WI38 (cell line): ENCODE data around the gene TNFRSF8.

Experiments
- H3K4me3 ChIP-seq: 2 replicates; pipeline ENCODE4 v1.5.1; 2011; ENCODE audit warnings: low read depth, mild to moderate bottlenecking, control low read depth, low read length
- TF ChIP-seq, protein P1 (sequence below): IDR thresholded peaks from 2 replicates; pipeline ENCODE4 v1.5.1; 2012; ENCODE audit warnings: low read depth, mild to moderate bottlenecking, control low read depth, low read length

TNFRSF8 gene

DNA sequence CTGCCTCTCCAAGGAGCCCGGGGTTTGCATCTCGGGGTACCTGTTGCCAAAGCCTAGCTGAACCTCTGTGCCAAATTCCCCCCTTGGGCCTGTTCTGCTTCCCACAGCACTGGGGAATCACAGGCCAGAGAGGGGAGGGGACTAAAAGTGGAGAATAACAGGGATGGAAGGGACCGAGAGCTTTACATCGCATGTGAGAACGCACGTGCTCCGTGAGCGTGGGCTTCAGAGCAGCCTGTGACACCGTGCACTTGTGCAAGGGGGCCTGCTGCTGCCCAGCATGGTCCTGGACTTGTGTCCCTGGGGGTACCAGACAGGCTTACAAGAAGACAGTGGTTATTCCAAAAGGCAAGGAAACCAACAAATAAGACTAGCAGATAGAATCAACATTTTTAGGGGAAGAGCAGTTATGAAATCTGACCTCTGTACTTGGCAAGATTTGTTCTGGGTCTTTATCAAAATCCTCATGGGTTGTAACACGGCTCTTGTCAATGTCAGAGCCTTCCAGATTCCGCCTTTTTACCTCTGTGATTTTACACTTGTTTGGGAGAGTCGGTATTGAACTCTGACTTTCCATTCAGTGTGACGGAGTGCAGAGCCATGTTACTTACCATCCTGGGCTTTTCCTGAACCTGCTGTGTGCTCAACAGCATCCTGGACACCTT lies 67.5 kb downstream of the TNFRSF8 start:
- TF ChIP-seq, protein P1, sequence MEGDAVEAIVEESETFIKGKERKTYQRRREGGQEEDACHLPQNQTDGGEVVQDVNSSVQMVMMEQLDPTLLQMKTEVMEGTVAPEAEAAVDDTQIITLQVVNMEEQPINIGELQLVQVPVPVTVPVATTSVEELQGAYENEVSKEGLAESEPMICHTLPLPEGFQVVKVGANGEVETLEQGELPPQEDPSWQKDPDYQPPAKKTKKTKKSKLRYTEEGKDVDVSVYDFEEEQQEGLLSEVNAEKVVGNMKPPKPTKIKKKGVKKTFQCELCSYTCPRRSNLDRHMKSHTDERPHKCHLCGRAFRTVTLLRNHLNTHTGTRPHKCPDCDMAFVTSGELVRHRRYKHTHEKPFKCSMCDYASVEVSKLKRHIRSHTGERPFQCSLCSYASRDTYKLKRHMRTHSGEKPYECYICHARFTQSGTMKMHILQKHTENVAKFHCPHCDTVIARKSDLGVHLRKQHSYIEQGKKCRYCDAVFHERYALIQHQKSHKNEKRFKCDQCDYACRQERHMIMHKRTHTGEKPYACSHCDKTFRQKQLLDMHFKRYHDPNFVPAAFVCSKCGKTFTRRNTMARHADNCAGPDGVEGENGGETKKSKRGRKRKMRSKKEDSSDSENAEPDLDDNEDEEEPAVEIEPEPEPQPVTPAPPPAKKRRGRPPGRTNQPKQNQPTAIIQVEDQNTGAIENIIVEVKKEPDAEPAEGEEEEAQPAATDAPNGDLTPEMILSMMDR = no peak
- no peak overlapping the region for H3K4me3 ChIP-seq

DNA sequence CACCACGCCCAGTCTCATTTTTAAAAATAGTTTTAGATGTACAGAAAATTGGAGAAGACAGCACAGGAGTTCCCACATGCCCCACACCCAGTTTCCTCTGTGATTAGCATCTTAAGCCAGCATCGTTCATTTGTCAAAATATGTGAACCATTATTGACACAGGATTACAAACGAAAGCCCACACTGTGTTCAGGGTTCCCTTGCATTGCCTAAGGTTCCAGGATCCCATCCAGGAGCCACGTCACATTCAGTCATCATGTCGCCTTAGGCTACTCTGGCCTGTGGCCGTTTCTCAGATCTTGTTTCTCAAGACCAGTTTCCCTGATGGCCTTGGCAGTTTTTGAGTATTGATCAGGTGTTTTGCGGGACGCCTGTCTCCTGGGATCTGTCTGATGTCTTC lies 69.0 kb downstream of the TNFRSF8 start:
- no peak overlapping the region for H3K4me3 ChIP-seq
- TF ChIP-seq, protein P1 = no peak

DNA sequence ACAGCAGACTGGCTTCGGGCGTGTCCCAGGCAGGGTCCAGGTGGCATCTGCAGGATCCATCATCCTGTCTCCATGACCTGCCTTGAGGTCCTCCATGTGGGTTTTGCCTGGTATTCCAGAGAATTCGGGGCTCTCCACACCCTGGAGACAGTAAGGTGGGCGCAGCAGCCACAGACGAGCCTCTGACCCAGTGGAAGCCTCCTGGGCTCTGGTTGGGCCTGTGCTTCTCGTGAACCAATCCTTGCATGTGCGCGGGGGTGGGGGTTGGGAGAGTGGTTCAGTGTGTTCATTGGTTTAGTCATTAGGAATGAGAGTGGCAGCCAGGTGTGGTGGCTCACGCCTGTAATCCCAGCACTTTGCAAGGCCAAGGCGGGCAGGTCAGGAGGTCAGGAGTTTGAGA lies 71.6 kb downstream of the TNFRSF8 start:
- no peak overlapping the region for H3K4me3 ChIP-seq
- TF ChIP-seq, protein P1 = no peak

DNA sequence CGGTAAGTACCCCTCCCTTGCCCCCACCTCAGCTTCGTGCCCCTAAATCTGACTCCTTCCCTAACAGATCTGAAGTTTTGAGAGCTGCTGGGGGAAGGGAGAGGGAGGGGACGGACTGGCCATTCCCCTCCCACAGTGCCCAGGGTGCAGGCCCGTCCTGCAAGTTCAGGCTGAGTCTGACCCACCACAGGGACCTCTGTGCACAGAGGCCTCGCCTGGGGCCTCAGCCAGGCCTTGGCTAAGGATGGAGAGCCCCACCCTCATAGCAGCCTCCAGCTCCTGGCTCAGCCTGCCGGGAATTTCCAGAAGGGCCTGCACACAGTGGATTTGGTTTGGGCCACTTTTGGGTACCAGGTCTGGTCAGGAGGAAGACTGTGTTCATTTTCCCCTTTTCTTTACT lies 72.5 kb downstream of the TNFRSF8 start:
- TF ChIP-seq, protein P1 = no peak

DNA sequence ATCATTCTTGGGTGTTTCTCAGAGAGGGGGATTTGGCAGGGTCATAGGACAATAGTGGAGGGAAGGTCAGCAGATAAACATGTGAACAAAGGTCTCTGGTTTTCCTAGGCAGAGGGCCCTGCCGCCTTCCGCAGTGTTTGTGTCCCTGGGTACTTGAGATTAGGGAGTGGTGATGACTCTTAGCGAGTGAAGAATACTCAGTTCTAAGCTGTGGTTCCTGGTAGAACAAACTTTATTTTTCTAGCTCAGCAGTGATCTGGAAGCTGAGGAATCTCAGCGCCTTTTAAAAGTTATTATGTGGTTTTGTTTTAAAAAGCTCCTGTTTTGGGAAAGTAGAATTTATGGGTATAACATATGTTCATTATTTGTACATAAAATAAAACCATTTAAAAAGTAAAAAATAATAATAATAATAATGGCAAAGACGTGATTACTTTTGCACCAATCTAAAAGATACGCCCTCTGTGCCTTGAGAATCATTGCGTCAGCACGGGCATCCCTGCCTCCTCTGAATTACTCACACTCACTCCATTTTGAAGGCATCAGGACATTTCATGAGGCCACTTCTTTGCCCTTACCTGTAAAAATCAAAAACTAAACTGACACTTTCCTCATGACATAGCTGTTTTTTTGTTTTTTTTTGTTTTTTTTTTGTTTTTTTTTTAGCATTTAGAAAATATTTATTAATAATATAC lies 74.0 kb downstream of the TNFRSF8 start:
- no peak overlapping the region for H3K4me3 ChIP-seq
- TF ChIP-seq, protein P1 = no peak

More for the DNA sequence above, 72.5 kb downstream of the TNFRSF8 start:
- no peak overlapping the region for H3K4me3 ChIP-seq

DNA sequence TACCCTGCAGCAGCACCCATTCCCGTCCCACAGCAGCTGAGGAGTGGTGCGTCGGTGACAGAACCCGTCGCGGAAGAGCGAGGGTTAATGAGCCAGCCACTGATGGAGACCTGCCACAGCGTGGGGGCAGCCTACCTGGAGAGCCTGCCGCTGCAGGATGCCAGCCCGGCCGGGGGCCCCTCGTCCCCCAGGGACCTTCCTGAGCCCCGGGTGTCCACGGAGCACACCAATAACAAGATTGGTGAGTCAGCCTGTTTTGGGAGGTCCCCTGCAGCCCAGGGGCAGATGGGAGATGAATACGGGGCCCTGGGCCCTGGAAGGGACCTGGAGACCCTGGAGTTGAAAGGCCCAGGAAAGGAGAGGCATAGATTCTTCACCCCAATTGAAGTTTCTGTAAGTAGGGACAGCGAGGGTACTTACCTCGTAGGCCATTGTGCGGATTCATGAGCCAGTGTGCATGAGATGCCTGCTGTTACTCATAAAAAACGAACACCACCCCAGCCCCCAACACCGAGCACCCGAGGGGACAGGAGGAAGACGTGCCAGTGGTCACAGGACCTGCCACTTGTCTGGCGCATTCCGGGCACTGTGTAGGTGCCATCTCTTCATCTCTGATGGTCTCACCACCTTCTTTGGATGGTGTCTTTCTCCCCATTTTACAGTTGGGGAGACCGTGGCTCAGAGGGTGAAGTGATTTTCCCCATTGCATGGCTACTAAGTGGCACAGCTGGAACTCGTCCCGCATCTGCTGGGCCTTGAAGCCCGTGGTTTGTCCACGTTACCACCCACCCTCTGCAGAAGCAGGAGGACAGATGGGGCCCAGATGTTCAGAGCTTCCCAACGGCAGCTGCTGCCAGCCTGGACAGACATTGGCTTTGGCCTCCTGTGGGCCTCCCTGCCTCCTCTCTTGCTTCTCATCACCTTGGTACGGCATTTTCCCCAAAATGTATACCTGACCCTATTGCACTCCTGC lies 75.4 kb downstream of the TNFRSF8 start:
- H3K4me3 ChIP-seq = no peak overlapping the region
- TF ChIP-seq, protein P1 = no peak
